Measurements from ENCODE around the gene TM4SF5. TPM values are rescaled to one million over a fixed set of nuclear protein-coding genes. Genes with fewer than 3 reads are reported as not detected.
A peak's percentile ranks its signal among the peaks of the same experiment; 100 is the strongest.
"Not testable (repeated sequence)": the region's sequence is repeated elsewhere in the genome, so short reads cannot be mapped to it uniquely, and the experiment has no call there.

Gene TM4SF5
- total RNA-seq, 1 donor from 2014 or later: not detected

GRCh38 chr17:4789951-4790704 lies 18.4 kb downstream of the TM4SF5 start:
- peak; percentile 89 to 90 for DNase-seq (ENCODE audit: low read depth in 2 of 2)

DNA sequence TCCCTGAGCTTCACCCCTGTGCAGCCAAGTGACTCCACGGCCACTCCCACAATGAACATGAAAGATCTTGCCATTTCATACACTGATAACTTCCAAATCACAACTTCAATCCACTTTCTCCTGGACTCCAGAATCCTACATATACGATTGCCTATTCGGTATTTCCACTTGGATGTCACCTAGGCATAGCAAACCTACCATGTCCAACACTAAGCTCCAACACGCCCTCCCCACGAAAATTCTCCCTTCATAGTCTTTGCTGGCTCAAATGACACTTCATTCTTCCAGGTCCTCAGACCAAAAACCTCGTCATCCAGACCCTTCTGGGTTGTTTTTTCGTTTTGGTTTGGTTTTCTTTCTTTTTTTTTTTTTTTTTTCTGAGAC lies 19.0 kb downstream of the TM4SF5 start:
- no peak for DNase-seq (ENCODE audit: low read depth in 2 of 2)

- no peak for DNase-seq (ENCODE audit: low read depth in 2 of 2)
Observed at GRCh38 chr17:4795168-4795567, 23.5 kb downstream of the TM4SF5 start.

DNA sequence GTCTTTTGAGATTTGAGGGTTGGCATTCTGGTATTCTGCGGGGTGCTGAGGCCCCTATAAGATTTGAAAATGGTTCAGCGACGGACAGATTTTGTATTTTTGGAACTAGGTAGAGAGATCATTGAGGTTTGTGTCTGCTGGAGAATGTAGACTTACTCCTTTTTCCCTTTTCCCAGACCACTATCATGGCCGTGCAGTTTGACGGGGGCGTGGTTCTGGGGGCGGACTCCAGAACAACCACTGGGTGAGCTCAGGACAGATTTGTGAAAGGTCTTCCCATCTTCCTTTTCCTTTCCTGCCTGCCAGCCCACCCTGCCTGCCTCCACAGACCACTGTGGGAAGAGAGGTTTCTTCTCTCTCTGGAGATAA lies 24.9 kb downstream of the TM4SF5 start:
- peak; percentile 59 to 66 for DNase-seq (ENCODE audit: low read depth in 2 of 2)

GRCh38 chr17:4800462-4801196 lies 28.9 kb downstream of the TM4SF5 start:
- DNase-seq (ENCODE audit: low read depth in 2 of 2): no peak

DNA sequence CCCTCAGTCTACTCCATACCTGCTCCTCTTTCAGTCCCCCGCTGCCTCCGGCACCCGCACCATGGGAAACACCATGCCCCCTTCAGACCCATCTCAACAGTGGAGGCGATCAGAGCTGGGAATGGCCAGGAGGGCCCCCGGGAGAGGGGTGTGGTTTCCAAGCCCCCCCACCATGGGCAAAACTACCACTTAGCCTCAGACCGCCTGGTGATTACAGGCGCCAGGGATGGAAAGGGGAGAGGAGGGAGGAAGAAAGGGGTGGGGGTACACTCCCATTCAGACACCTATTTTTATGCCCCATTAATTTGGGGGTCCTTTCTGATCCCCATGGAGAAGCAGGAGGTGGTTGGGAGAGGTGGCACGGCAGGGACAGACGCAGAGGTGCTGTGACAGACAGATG lies 30.5 kb downstream of the TM4SF5 start, which contains the start of gene C17orf114:
TSS of gene C17orf114 (minus strand) at position 101 of the 400 bp plus-strand sequence.
- no peak for DNase-seq (ENCODE audit: low read depth in 2 of 2)

DNA sequence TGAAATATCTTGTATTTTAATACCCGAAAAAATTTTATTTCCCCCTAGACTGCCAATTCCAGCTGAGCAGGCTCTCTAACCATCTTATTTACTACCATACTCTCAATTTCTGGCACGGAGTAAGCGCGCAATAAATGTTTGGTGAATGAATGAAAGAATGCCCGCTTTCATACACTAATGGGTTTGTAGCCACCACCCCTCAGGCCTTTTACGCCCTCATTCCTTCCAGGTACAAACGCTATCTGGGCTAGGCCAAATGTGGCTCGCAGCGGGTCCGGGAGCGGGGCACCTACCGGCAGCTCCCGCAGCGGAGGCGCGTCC lies 34.7 kb downstream of the TM4SF5 start:
- peak in 1 of 2 donors; percentile 23 for DNase-seq (ENCODE audit: low read depth in 2 of 2)

DNA sequence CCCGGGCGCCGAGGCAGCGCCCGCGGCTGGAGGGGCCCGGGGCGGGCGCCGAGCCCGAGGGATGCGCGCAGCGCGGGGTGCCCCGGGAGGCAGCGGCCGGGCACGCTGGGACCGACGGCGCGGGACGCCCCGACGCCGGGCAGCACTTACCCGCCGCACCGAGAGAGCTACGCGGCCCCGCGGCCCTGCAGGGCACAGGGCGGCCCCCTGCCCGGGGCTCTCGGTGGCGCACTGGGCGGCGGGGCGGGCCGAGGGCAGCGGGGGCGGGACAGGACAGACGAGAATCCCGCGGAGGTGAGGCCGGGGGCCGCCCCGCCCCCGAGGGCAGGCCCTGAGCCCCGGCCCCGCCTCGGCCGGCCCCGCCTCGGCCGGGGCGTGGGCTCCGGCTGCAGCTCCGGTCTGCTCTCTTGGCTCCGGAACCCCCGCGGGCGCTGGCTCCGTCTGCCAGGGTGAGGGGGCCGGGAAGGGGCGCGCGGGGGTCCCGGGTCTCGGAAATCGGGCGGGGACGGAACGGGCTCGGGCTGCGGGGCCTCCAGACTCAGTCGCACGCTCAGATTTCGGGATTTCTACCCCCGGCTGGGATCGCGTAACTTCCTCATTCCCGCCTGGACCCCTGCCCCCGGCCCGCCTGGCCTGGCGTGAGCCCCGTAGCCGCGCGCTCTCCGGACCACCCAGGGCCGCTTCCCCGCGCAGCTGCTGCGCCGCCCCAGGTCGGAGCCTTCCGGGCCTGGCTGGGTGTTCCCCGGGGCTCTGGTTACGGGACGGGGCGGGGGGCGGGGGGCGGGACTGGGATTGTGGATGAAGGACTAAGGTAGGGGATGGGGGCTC lies 35.3 kb downstream of the TM4SF5 start, which contains the start of gene PLD2:
TSS of gene PLD2 (plus strand) at position 376 of the 828 bp plus-strand sequence. CDS start 621 bp downstream, outside the sequence.
- peak; percentile 78 to 83 for DNase-seq (ENCODE audit: low read depth in 2 of 2)

GRCh38 chr17:4807605-4808377 lies 36.1 kb downstream of the TM4SF5 start:
- no peak for DNase-seq (ENCODE audit: low read depth in 2 of 2)

DNA sequence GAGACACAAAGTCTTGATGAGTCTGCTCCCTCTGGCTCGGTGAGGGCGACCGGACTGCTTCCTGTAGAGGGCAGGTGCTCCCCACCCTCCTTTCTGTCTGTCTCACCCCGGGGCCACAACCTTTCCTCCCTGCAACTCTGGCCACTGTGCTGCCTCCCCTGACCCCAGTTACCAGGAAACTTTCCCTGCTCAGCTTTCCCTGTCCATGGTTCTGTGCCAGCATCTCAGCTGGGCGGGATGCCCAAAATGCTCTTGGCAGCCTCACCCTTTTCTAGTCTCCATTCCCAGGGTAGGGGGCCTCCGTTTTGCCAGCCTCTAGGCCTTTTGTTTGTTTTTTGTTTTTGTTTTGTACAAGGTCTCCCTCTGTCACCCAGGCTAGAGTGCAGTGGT lies 36.7 kb downstream of the TM4SF5 start:
- peak; percentile 17 to 58 for DNase-seq (ENCODE audit: low read depth in 2 of 2)

GRCh38 chr17:4810696-4811290 lies 39.1 kb downstream of the TM4SF5 start:
- DNase-seq (ENCODE audit: low read depth in 2 of 2): no peak

DNA sequence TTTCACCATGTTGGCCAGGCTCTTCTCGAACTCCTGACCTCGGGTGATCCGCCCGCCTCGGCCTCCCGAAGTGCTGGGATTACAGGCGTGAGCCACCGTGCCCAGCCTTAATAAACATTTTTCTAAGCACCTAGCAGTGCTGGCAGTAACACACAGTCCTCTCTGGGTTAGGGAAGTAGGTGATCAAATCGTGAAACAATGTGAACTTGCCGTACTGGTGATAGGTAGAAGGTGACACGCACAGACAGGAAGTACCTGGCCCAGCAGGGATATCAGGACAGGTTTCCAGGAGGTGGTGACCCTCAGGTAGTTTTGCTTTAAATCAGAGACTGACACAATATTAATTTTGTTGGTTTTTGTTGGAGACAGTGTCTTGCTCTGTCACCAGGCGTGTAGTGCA lies 39.8 kb downstream of the TM4SF5 start:
- DNase-seq (ENCODE audit: low read depth in 2 of 2): no peak

GRCh38 chr17:4812690-4813089 lies 41.0 kb downstream of the TM4SF5 start:
- DNase-seq (ENCODE audit: low read depth in 2 of 2): no peak

GRCh38 chr17:4815043-4815675 lies 43.5 kb downstream of the TM4SF5 start:
- DNase-seq (ENCODE audit: low read depth in 2 of 2): peak in 1 of 2 donors; percentile 36

GRCh38 chr17:4816826-4817225 lies 45.1 kb downstream of the TM4SF5 start:
- no peak for DNase-seq (ENCODE audit: low read depth in 2 of 2)

GRCh38 chr17:4818276-4818675 lies 46.6 kb downstream of the TM4SF5 start:
- no peak for DNase-seq (ENCODE audit: low read depth in 2 of 2)

DNA sequence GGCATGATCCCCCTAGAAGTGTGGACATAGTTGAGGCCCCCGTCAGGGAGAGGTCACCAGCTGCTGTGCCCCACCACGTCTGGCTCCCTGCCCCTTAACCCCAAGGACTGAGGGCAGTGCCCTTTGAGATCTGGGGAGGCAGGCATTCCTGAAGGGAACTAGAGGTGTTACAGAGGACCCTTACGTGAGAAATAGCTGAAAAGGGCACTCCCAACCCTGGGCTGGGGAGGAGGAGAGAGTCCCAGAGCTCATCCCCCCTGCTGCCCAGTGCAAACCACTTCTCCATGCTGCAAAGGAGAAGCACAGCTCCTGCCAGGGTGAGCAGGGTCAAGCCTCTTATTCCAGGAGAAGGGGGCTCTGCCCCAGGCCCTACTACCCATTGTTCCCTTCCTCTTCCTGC lies 51.1 kb downstream of the TM4SF5 start:
- DNase-seq (ENCODE audit: low read depth in 2 of 2): no peak

DNA sequence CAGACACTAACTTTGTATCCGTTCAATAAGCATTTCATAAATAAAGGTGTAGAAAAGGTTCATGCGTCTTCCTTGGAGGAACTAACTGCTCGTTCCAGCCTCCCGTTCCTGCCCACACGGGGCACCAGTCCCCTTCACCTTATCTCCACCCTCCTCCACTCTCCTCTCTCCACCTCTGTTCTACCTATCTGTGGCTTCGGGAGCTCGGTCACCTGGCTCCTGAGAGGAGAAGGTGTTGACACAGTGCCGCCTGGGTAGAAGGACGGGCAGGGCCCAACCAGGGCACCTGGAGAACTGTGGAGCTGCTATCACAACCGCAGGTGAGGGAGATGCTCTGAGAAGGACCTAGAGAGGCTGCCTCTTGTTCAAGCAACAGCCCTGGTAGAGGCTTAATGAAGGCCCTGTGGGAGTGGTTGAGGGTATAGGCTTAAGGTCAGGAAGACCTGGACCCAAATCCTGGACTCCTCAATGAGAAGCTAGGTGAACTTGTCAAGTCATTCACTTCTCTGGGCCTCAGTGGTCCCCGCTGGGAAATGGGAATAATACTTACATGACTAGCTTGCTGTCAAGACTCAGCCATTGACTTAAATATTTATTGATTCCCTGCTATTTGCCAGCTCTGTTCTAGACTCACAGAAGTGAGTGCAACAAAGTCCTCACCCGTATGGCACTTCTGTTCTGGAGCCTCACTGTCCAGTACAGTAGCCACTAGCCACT lies 51.8 kb downstream of the TM4SF5 start:
- no peak for DNase-seq (ENCODE audit: low read depth in 2 of 2)

- no peak for DNase-seq (ENCODE audit: low read depth in 2 of 2)
Observed at GRCh38 chr17:4827399-4827798, 55.7 kb downstream of the TM4SF5 start.

DNA sequence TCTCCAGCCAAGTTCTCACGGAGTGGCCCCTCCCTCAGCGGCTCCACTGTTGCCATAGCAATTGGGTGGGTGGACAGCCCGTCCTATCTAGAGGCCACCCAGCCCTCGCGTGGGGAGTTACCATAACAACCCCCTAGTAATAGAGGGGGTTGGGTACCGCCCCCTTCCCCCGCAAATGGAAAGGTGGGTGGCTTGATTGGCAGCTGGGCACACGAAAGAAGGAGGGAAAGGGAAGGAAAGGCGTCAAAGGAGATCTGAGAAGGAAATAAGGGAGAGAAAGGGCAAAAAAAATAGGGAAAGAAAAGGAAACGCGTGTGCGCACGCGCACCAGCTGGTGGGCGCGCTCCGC lies 61.1 kb downstream of the TM4SF5 start:
- not testable (repeated sequence) for DNase-seq (ENCODE audit: low read depth in 2 of 2)

All from lung microvascular endothelial cell (primary cell).